Lower lobe of right lung (tissue), 1 donor: Measurements from ENCODE around the gene CSNK1A1L. TPM values are rescaled to one million over a fixed set of nuclear protein-coding genes. Genes with fewer than 3 reads are reported as not detected.

ENCODE experiments used
- total RNA-seq: library from RNA; stranded (reverse); fragmentation: NEBNext Ultra II Directional; extraction: Animal tissue kit (Norgen Biotek cat#: 25700); gene quantifications from one replicate; pipeline ENCODE4 v1.2.1, GENCODE V29; 2021
- donor health status: DM: no; HTN: yes; CAD: no; lungs with severe emphysema.

Gene CSNK1A1L
- total RNA-seq, 1 donor from 2014 or later = not detected

Other genes starting within 250 kb of the CSNK1A1L start
- gene SMAD9, start 185.4 kb downstream of the CSNK1A1L start, total RNA-seq = 17.6 TPM
- gene ALG5, start 106.3 kb downstream of the CSNK1A1L start, total RNA-seq = 30.6 TPM
- 33.2 TPM for gene EXOSC8, start 104.9 kb downstream of the CSNK1A1L start, total RNA-seq
- gene SUPT20H, start 46.0 kb downstream of the CSNK1A1L start, total RNA-seq = 55.3 TPM